SH-SY5Y (cell line): Measurements from ENCODE around the gene ARHGEF6.

Experiments
- GATA2 ChIP-seq: IDR thresholded peaks from 2 replicates; pipeline ENCODE4 v1.6.1; 2011; ENCODE audit warnings: mild to moderate bottlenecking, low read depth, low read length
- GATA3 ChIP-seq: IDR thresholded peaks from 2 replicates; pipeline ENCODE4 v1.6.1; 2011; ENCODE audit warnings: low read depth, mild to moderate bottlenecking, low read length, moderate library complexity

Gene ARHGEF6

DNA sequence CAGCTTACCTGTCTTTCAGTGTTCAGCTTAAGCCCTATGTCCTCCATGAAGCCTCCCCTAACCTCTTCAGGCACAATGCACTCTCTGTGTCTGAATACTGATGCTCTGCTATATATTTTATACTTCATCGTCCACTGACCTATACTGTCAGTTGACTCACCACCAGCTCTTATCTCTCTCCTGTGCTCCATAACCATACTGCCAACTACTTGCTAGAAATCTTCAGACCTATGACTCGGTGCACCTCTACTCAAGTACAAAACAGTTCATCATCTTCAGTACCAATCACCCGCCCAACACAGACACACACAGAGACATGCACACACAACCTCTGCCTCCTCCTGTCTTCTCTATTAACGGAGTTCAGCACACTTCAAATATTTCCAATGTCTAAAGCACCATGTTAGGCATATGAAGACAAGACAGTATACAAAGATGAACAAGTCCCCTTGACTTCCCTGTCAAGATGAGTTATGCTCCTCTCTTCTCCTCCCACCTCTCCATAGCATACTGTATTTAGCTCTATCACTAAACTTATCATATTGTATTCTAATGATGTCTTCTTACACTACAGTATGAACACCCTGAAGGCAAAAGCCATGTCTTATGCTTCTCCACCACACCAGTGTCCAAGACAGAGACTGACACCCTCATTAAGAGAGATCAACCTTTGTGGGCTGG, 42.5 kb downstream of the ARHGEF6 start:
- no peak for TF ChIP-seq GATA3
- no peak for TF ChIP-seq GATA2

DNA sequence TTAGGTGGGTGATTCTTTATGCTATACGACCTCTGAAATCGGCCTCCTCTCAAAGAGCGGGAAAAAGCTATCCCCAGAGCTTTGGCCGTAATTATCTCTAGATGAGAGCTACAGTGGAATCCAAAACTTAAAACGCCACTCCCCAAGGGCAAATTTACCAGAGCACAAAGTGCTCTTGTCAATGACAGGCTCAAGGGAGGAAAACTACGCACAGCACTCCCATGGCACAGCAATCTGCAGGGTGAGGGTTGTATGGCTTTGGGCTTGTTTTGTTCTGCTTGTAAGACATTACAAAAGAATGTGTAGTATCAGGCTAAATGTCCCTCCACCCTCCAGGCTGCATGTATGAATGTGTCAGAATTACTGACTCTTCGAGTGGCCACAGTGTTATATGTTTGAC, 44.0 kb downstream of the ARHGEF6 start:
- TF ChIP-seq GATA3 (no peak), GATA2 (no peak)

DNA sequence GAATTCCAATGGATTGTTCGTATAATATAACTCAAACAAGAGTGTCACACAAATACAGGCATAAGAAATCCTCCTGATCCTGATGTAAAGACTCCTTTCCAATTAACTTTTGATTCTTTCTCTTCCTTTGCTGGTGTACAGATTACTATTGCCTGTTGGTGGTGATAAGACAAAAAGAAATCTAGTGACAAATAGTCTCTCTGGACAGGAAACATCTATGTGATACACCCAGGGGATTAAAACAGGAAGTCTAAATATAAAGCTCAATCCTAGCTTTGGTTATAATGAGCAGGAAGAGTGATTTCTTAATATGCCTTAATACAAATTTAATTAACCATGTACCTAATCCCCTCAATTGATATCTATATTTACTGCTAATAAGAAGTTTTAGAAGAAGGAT, 45.1 kb downstream of the ARHGEF6 start:
- TF ChIP-seq GATA3 (no peak), GATA2 (no peak)

DNA sequence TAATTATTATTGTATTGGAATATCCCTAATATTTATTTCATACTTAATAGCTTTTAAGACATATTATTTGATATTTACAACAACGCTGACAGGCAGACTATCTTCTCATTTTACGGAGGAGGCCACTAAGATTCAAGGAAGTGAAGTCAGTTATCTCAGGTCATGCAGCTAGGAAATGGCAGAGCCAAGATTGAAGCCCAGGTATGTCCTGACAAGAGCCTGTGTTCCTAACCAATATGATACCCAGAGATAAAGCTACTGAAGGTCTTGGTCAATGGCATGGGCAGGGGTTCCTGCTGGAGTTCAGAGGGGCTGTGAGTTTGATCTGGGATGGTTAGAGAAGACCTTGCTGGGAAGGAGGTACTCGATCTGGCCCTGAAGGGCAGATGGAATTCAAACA, 47.1 kb downstream of the ARHGEF6 start:
- no peak for TF ChIP-seq GATA2
- TF ChIP-seq GATA3 = no peak

DNA sequence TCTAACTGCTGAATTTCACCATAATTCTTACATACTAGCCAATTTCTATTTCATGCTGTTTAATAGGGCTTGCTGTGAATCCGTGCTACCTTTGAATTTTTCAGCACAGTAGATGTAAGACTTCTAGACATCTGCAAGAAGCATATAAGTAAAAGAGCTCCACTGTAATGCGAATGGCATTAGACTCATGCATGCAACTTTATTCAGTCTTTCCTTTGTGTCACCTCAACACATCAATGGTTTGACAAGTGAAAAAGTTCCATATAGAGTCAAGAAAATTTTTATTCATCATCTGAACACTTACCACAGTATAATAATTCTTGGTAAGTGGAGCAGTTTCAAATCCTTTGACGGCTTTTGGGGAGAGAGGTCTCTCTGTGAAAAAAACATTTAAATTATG, 48.9 kb downstream of the ARHGEF6 start:
- TF ChIP-seq GATA2 = no peak
- TF ChIP-seq GATA3 = no peak

DNA sequence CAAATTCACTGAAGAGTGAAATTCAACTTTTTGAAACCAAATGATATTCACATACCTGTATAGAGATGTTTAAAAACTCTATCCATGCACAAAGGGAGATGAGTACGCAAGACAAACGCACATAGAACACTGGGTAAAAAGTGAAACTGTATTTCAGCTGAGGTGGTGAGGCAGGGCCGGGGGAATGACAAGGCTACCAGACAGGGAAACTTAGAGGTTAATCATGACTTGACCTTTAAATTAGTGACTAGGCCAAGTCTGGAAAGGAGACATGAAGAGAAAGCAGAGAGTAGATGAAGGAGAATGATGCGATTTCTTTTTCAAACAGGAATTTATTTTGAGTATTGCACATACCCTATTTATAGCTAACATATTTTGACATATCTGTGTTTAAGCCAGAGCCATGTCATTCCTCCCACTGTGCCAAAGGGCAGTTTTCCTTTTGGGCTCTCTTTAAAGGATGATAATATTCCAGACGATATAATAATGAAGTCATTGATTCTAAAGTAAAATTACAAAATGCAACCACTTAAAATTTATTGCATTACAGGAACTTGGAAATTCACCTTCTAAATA, 49.4 kb downstream of the ARHGEF6 start:
- TF ChIP-seq GATA2 (no peak), GATA3 (no peak)

DNA sequence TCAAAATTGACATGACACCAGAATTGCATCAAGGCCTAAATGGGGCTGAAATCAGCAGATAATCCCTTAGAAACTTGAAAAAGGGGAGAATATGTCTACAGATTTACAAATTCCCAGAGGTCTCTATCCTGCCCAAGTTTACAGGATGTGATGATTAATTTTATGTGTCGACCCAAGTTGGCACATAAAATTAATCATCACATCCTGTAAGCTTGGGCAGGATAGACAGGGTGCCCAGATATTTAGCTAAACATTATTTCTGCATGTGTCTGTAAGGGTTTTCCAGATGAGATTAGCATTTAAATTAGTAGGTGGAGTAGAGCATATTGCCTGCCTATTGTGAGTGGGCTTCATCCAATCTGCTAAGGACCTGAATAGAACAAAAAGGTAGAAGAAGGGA, 52.3 kb downstream of the ARHGEF6 start:
- TF ChIP-seq GATA3 = no peak
- no peak for TF ChIP-seq GATA2

DNA sequence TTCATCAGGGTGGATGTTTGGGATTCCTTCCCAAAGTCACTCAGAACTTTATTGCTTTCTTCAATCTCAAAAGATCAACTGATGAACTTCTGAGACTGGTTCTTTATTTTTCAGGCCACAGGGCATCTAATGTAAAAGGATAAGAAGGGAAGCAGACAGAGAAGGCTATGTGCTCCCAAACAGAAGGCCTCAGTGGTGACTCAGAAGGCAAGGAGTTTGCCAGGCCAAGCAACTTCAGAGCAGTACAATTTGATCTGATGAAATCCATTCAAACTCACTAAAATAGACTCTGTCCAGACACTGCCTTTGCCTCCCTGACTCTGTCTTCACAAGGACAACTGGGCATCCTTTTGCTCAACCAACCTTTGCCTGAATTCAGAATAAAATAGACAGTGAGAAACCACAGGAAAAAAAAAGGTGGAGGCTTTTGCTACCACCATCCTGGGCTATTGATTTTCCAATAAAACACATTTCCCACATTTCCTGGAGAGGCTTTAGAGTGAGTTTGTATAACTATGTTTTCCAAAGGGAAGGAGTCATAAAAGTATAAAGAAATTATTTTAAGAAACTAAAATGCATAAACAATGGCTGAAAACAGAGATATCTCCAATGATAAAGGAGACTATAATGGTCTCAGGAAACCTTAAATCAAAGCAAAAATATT, 55.2 kb downstream of the ARHGEF6 start:
- TF ChIP-seq GATA2 (no peak), GATA3 (no peak)

DNA sequence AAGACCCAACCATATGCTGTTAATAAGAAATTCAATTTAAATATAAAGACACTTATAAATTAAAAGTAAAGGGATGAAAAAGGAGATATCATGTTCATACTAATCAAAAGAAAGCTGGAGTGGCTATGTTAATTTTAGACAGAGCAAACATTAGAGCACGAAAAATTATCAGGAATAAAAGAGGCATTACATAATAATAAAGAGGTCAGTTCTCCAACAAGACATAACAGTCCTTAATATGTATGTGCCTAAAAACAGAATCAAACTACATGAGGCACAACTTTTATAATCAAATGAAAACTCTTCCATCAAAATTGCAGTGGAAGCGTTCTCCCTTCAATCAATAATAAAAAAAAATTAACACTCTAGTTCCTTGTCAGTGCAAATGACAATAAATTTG, 62.6 kb downstream of the ARHGEF6 start:
- TF ChIP-seq GATA3 = no peak
- no peak for TF ChIP-seq GATA2

DNA sequence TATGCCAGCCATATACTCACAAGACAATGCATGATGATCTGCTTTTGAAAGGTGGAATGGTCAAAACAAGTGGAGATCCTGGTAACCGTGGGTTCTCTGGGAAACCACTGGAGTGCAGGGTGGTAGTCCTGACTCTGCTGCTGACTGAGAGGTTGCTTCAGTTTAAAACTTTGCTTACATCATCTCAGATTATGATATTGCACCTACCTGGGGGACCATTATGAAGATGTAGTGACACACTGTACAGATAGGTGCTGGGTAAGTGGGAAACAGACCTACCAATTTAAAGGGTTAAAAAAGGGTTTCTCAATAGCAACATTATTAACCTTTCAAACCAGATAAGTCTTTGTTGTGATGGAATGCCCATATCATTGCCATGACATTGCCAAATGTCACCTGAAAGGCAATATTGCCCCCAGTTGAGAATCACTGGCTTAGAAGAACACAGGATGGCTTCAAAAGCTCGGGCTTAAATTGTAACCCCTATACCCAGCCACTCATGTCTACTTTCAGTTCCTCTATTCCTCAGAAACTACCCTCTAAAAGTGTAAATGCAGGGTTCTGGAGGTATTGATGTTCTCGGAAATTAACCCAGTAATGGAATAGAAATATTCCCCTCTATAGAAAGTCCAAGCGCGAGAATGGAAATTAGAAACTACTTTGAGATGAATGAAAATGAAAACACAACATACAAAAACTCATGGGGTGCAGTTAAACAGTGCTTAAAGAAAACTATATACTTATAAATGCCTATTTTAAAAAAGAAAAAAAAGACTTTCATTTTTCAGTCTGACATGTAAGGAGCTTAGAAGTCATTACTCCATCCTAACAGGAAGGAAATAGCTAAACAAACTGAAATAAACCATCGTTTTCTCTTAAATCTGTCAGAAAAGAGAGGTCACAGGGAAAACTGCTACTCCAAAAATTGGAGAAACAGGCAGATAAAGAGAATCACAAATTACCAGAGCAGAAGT, 65.8 kb downstream of the ARHGEF6 start:
- TF ChIP-seq GATA3 (no peak), GATA2 (no peak)

DNA sequence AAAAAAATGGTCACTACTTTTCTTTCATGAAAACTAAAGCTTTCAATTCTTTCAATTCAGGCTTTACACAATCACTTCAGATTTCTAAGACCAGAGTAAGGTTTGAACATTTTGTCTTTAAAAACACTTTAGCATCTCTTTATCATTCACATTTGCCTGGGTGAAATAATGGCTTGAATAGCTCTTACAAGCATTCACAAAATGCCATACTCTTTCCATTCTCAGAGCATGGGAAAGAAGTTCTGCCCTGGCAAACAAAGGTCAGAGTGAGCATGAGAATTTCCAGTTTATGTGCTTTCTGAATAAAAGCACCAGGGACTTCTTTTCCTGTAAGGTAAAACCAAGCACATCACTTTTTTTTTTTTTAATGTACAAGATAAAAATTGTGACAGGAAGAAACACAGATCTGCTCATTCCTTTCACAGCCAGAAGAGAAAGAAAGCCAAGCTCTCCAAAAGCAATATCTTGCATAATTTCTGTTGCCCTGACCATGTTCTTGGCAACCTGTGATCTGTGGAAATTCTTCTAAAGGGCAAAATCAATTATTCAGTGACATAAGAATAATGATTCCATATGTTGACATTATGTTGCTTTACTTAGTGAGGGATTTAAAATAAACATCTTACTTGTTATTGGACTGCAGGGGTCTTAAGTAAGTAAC, 68.0 kb downstream of the ARHGEF6 start:
- TF ChIP-seq GATA2 (no peak), GATA3 (no peak)

DNA sequence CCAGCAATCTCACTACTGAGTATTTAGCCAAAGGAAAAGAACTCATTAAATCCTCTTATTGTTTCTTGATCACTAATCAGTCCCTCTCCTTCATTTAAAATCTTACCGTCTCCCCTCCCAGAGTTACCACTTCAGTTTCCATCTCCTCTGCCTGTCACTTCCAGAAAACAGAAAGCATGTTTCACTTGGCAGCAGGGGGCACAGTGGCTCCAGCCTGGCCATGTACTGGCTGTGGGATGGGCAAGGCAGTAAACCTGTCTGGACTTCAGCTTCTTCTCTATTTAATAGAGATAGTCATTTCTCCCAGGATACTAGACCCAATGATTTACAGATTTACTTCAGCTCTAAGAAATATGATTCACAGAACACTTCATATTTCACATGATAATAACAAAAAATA, 69.6 kb downstream of the ARHGEF6 start:
- TF ChIP-seq GATA2 (no peak), GATA3 (no peak)

DNA sequence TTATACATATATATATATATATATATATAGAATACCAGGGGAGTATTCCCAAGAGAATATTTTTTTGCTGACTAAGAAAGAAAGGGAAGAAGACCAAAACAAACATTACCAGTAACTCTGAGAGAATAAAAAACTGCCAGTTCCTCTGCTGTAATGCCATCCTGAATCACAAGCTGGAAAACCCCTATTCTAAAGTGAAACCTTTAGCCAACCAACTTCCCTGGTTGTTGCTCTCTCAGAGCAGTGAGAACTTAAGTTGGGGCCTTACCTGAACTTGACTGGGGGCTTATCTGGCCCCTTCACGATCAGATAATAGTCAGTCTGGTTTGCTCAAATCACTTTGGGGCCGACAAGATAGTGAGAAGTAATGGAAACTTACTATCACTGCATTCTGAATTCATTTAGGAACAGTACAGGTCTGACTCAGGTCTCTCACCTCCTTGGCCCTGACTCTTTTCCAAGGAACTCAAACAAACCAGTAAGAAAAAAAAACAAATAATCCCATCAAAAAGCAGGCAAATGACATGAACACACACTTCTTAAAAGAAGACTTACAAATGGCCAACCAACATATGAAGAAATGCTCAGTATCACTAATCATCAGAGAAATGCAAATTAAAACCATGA, 70.3 kb downstream of the ARHGEF6 start:
- TF ChIP-seq GATA2 (no peak), GATA3 (no peak)

DNA sequence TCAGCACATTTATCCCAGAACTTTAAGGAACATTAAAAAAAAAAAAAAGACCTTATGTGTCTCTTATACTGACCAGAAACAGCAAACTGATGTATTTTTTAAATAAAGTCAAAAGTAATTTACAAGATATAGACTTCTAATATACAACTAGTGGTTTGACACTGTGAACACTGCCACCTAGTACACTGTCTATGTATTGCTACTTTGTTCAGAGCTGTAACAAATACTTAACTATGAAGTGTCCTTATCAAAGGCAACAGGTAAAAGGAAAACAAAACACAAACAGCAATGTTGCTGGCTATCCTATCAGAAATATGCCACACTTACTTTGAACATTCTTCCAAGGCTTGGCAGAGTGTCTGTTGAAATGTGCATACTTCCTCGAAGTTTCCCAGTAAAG, 72.4 kb downstream of the ARHGEF6 start:
- TF ChIP-seq GATA3 (no peak), GATA2 (no peak)
